ENCODE data around the gene MAP4.
"Not testable (repeated sequence)": the region's sequence is repeated elsewhere in the genome, so short reads cannot be mapped to it uniquely, and the experiment has no call there.

Gene MAP4

DNA sequence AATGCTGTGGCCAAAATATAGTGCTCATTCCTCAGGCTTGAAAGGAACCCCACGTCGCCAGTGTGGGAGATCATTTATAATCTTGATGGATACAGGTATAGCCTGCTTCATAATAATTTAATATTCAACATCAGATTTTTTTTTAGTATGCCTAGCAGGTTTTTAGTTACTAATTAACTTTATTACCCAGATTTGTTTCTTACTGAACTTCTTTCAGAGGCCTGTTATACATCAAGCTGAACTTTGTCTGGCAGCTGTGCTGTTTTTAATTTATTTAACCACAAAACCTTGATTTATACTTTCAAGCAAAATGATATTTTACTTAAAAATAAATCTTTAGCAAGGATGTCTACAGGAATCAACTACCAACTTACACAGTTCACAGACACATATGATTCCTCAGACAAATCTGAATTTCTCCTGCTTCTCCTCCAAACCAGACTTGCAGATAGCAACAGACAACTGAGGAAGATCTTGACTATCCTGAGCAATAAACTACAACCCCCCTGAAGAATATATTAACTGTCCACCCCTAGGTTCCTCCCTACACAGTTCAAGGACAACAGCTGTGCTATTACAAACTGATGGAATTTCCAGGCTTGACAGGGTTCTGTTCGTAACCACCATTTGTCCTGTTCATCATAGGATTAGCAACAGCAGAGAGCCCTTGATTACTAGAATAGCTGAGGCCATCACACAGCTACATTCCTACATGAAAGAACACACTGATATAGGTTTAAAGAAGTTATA lies 610 bp downstream of the MAP4 start:
- in situ Hi-C loops (cut with HindIII; ENCODE audit: low sequenced_read_pairs): no loop called here
- TF ChIP-seq, protein P1, sequence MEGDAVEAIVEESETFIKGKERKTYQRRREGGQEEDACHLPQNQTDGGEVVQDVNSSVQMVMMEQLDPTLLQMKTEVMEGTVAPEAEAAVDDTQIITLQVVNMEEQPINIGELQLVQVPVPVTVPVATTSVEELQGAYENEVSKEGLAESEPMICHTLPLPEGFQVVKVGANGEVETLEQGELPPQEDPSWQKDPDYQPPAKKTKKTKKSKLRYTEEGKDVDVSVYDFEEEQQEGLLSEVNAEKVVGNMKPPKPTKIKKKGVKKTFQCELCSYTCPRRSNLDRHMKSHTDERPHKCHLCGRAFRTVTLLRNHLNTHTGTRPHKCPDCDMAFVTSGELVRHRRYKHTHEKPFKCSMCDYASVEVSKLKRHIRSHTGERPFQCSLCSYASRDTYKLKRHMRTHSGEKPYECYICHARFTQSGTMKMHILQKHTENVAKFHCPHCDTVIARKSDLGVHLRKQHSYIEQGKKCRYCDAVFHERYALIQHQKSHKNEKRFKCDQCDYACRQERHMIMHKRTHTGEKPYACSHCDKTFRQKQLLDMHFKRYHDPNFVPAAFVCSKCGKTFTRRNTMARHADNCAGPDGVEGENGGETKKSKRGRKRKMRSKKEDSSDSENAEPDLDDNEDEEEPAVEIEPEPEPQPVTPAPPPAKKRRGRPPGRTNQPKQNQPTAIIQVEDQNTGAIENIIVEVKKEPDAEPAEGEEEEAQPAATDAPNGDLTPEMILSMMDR (IDR thresholded peaks at IDR 0.05; ENCODE audit: low read depth, low read length, missing control alignments): no peak
- DNase-seq (ENCODE audit: low read depth): no peak
- H3K4me3 ChIP-seq (ENCODE audit: low read depth, low read length): no peak overlapping the region

DNA sequence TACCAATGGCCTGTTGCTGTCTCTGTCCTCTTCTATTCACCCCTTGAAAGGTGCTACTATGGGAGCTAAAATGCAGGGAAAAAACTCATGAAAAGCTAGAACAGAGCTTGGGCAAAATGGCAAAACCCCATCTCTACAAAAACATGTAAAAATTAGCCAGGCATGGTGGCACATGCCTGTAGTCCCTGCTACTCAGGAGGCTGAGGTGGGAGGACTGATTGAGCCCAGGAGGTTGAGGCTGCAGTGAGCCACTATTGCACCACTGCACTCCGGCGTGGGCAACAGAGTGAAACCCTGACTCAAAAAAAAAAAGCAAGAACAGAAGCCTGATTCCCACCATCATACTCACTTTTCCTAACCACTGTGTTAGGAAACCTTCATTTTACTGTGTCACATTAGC lies 1.9 kb downstream of the MAP4 start:
- TF ChIP-seq, protein P1 (IDR thresholded peaks at IDR 0.05; ENCODE audit: low read depth, low read length, missing control alignments): no peak
- in situ Hi-C loops (cut with HindIII; ENCODE audit: low sequenced_read_pairs): no loop called here
- H3K4me3 ChIP-seq (ENCODE audit: low read depth, low read length): no peak overlapping the region
- DNase-seq (ENCODE audit: low read depth): no peak

DNA sequence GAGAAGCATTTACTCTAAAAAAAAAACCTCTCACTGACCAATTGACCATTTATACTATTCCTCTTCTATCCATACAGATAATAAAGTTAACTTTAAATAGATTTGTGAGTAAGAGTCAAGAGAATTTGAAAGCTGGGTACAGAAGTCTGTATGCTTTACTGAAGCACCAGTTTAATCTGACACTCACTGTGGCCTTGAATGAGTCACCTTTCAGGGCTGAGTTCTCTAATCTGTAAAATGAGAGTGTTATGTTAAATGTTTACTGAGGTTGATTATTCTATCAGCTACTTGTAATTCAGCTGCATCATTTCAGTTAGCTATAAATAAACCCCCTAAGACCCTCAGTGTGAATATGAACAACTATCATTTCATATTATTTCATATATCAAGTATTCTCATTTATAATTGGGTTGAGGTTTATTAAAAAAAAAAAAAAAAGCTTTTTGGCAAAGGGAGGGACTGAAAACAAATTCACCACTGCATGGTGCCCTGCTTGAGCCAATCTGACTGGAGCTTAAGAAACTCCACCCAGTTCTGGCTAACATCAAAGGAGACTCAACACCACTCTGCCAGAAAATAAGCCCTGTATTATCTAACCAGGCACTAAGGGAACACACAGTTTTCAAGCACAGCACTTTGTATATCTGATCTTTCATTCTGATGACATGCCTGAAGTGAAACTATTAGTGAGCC lies 2.8 kb downstream of the MAP4 start:
- TF ChIP-seq, protein P1 (IDR thresholded peaks at IDR 0.05; ENCODE audit: low read depth, low read length, missing control alignments): no peak
- in situ Hi-C loops (cut with HindIII; ENCODE audit: low sequenced_read_pairs): no loop called here
- DNase-seq (ENCODE audit: low read depth): peak; percentile 44
- no peak overlapping the region for H3K4me3 ChIP-seq (ENCODE audit: low read depth, low read length)

DNA sequence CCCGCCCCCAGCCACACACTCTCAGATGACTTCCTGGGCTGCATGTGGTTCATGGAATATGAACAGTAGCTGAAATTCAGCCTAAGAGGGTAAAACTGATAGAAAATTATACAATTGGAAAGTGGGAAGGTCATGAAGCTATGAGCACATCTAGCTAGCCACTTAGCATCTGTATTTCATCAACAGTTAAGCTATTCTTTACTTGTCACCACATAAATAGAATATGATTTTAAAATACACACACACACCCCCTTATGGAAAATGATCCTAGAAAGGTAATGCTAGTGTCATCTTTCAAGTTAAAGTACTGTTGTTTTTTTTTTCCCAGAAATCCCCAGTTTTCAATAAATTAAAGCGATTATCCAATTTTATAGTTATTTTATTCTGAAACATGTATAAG lies 3.6 kb downstream of the MAP4 start:
- TF ChIP-seq, protein P1 (IDR thresholded peaks at IDR 0.05; ENCODE audit: low read depth, low read length, missing control alignments): no peak
- in situ Hi-C loops (cut with HindIII; ENCODE audit: low sequenced_read_pairs): no loop called here
- H3K4me3 ChIP-seq (ENCODE audit: low read depth, low read length): no peak overlapping the region
- no peak for DNase-seq (ENCODE audit: low read depth)

DNA sequence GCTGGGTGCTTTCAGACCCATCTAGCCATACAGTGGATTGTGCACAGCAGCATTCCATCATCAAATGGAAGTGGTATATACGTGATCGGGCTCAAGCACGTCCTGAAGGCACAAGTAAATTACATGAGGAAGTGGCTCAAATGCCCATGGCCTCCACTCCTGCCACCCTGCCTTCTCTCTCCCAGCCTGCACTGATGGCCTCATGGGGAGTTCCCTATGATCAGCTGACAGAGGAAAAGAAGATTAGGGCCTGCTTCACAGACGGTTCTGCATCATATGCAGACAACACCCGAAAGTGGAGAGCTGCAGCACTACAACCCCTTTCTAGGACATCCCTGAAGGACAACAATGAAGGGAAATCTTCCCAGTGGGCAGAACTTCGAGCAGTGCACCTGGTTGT lies 8.2 kb downstream of the MAP4 start:
- in situ Hi-C loops (cut with HindIII; ENCODE audit: low sequenced_read_pairs); DNase-seq (ENCODE audit: low read depth); H3K4me3 ChIP-seq (ENCODE audit: low read depth, low read length): not testable (repeated sequence)

DNA sequence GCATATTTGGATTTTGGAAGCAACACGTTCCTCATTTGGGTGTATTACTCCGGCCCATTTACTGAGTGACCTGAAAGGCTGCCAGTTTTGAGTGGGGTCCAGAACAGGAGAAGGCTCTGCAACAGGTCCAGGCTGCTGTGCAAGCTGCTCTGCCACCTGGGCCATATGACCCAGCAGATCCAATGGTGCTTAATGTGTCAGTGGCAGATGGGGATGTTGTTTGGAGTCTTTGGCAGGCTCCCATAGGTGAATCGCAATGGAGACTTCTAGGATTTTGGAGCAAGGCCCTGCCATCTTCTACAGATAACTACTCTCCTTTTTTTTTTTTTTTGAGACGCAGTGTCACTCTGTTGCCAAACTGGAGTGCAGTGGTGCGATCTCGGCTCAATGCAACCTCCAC lies 8.9 kb downstream of the MAP4 start:
- DNase-seq (ENCODE audit: low read depth); in situ Hi-C loops (cut with HindIII; ENCODE audit: low sequenced_read_pairs); H3K4me3 ChIP-seq (ENCODE audit: low read depth, low read length): not testable (repeated sequence)

DNA sequence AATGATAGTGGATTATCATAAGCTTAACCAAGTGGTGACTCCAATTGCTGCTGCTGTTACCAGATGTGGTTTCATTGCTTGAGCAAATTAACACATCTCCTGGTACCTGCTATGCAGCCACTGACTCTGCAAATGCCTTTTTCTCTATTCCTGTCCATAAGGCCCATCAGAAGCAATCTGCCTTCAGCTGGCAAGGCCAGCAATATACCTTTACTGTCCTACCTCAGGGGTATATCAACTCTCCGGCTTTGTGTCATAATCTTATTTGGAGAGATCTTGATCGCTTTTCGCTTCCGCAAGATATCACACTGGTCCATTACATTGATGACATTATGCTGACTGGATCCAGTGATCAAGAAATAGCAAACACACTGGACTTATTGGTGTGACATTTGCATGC lies 9.4 kb downstream of the MAP4 start:
- H3K4me3 ChIP-seq (ENCODE audit: low read depth, low read length); in situ Hi-C loops (cut with HindIII; ENCODE audit: low sequenced_read_pairs); DNase-seq (ENCODE audit: low read depth): not testable (repeated sequence)

DNA sequence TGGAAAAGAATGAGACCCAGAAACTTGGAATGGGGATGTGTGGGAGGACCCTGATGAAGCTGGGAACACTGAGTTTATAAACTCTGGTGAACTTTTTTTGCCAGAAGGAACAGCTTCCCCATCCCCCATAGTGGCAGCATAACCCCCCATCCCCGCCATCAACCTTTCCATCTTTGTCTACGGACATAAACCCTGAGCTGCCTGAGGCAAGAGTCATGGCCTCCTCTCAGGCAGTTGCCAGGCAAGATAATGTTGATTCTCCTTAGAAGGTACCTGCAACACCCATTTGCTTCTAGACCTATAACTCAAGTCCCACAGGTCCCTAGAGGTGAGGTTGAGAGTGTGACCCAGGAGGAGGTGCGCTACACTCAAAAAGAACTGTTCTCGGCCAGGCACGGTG lies 11.5 kb downstream of the MAP4 start:
- TF ChIP-seq, protein P1 (IDR thresholded peaks at IDR 0.05; ENCODE audit: low read depth, low read length, missing control alignments): no peak
- no peak for DNase-seq (ENCODE audit: low read depth)
- in situ Hi-C loops (cut with HindIII; ENCODE audit: low sequenced_read_pairs): no loop called here
- H3K4me3 ChIP-seq (ENCODE audit: low read depth, low read length): no peak overlapping the region

Data from astrocyte of the cerebellum (primary cell).